HG03103 (cell line): Measurements from ENCODE around the gene MET.
A peak's percentile ranks its signal among the peaks of the same experiment; 100 is the strongest.

Experiments
- ATAC-seq: cut with Tn5 transposase; IDR thresholded peaks from one replicate; pipeline ENCODE4 v1.9.1; 2021; ENCODE audit warnings: low read depth; ENCODE audit not compliant: unreplicated experiment

The MET gene

DNA sequence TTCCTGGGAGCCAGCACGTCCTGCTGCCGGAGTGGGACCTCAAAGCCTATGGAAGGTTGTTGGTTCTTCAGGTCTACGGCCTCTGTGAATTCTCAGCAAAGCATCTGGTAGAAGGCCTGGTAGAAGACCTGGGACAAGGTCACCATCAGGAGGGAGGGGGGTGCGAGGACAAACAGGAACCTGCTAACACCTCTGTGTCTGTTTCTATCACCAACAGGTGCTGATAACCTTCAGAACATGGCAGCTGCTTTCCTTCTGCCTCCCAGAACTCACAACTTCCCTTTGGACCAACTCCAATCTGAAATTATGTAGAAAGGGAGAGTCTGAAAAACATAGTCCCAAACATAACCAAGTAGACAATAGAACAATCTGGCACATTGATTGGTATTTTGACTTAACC is 8.3 kb upstream of the MET start:
- ATAC-seq = no peak

- no peak for ATAC-seq
These were observed 6.5 kb upstream of the MET start for GRCh38 chr7:116665332-116665996.

- no peak for ATAC-seq
These were observed 2.2 kb upstream of the MET start for GRCh38 chr7:116669769-116670168.

DNA sequence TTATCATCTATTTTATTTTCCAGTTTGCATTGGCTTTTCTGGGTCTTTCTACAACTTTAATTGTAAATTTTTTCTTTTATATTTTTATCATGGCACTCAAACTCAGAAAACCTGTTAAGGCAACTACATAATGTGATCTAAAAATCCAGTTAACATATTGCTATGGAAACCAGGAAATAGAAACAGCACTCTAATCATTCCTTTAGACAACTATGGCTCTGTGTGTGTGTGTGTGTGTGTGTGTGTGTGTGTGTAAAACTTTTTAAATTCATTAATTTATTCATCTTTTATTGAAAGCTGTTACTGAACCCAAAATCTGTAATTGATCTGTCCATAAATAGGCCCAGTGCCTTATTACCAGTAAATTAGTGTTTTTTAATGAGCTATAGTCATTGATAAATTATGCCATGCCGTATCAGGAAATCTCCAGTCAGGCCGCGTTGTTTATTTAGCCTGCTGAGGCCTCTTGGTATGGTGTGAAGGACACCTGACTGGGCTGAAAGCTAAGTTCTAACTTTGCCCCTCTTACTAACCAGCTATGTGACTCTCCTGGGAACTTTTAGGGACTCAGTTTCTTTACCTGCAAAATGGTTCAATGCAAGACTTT is 1.5 kb upstream of the MET start:
- no peak for ATAC-seq

GRCh38 chr7:116671111-116671510 is 885 bp upstream of the MET start:
- ATAC-seq = no peak

DNA sequence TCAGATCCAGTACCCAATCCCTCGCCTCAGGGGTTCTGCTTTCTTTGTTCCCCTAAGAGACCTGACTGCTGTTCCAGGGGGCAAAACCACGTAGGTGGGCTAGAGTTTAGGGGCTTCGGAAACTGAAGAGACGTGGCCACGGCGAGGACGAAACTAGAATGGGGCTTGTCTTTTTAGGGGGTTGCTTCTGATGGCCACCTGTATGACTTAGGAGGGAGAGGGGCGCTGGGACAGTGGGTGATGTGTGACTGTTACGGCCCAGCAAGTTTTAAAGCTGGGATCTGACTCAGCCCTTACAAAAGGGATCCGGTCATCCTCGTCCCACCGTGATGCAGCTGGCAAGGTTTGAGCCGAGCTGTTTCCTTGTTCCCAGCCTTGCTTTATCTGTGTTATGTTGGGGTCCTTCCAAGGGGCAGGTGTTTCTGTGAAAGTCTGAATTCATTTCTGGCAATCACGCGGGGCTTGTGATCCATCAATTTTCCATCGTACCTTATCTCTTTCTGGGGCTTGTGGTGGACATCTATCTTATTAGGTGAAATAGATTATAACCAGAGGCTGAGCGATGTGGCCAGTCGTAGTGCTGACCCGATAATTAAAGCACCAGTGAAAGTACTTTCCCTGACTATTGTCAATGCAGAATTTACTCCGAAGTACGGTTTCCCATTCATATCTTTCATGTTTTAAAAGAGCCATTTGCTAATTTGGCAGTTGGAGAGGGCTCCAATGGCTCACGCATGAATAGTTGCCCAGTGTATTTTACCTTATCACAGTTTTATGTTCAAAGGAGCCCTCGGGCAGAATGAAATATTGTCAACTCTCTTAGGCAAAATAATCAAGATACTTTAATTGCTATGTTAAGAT is 830 bp downstream of the MET start:
- ATAC-seq = no peak

GRCh38 chr7:116673457-116673865 is 1.5 kb downstream of the MET start:
- ATAC-seq = no peak

DNA sequence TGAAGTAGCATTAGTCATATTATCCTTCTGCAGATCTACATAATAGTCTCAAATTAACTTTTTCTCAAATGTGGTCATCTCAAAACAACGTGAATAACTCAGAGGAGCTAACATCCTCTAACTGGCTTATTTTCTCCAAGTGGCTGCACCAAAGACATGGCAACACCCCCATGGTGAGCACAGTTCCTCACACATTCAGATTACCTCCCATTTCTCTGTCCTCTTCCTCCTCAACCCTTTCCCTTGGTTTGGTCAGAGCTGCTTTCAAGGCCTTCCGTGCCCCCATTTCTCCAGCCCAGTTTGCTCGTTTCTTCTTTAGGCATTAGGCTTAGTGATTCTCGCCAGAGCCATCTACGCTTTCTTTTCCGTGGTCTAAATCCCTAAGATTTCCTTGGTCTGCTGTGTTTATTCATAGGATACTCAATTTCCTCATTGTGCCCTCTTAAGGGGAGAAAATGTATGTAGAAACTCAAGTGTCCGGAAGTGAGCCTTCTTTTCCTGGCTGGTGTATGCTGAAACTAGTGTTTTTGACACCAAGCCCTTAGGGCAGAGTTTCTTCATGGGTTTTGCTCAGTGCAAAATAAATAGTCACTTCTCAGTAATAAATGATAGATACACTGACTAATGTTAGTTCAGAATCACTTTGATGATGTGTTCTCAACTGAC is 2.6 kb downstream of the MET start:
- no peak for ATAC-seq

- no peak for ATAC-seq
These were observed 3.9 kb downstream of the MET start for GRCh38 chr7:116675812-116676355.

DNA sequence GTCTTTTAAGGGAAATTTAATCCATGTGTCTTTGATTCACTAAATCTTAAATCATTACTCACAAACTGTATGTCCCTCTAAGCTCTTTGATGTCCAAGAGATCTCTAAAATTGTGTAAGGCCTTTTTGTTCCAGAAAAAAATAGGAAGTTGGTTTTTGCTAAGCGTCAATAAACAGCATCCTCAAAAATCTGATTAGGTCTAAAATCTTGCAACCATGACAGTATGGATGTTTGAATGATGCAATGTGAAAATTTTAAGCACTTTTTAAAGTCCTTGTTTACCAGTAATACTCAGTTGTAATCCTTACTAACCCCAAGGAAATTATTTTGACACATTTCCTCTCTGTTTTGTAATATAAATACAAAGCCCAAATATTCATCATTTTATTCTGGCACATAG is 6.8 kb downstream of the MET start:
- ATAC-seq = no peak

DNA sequence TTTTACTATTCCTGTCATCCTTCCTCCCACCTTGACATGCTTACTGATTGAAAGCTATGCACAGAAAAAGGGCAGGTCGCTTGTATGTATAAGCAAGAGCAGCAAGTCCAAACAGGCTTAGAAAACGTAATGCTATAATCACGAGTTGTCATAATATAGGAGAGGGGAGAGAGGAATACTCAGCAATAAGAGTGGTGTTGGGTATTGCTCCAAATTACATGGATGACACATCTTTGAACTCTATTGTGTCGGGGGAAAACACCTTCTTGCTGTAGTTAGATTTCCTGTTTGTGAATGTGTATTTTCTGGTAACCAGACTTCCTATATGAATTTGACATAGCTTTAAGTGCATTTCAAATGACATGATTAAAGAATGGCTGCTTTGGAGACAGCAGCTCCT is 7.5 kb downstream of the MET start:
- ATAC-seq = no peak

- peak; percentile 100 for ATAC-seq
These were observed 11.8 kb downstream of the MET start for GRCh38 chr7:116683786-116684185.

- ATAC-seq = no peak
These were observed 14.0 kb downstream of the MET start for GRCh38 chr7:116686033-116686432.

DNA sequence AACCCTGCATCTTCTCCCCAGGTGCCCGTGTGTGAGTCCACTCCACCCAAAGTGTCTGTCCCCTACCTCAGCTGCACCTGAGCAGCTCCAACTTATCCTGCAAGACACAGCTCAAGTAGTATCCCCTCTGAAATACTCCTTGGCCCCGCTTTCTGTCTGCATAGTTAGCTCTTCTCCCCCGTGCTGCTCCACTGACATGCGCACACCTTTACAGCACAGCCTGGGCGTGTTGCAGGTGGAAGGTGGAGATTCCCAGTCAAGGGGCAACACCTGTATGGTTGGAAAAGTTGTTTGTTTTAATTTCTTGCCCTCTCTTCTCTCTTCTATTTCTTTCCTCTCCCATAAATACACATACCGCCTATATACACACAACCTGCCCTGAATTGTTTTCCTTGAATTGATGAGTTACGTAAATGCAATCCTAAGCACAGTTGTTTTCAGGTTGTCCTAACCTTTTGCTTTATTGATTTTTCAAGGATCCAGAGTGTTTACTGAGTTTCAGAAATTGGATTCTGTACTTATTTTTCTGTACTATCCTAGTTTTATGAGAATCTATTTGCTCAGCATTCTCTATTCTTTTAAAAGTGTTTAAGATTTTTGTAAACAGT is 14.9 kb downstream of the MET start:
- ATAC-seq = no peak

- ATAC-seq = no peak
These were observed 15.8 kb downstream of the MET start for GRCh38 chr7:116687801-116688201.

DNA sequence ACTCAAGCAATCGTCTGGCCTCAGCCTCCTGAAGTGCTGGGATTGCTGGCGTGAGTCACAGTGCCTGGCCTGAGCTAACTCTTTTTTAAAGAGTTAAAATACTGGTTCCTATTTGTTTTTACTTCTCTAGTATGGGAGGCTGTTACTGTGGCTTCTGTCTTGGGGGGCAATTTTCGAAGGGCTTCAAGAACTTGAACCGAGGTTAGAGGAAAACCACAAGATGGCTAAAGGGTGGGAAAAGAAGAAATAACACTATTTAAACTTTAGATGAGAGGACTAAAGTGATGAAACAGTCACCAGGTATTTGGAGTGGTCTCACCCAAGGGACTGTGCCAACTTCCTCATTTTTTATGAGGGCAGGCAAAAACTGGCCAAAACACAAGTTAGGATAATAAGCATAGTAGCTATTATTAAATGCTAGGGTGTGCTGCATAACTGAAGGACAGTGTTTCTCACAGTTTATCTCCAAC is 17.8 kb downstream of the MET start:
- ATAC-seq = no peak

GRCh38 chr7:116691664-116692063 is 19.7 kb downstream of the MET start:
- no peak for ATAC-seq

DNA sequence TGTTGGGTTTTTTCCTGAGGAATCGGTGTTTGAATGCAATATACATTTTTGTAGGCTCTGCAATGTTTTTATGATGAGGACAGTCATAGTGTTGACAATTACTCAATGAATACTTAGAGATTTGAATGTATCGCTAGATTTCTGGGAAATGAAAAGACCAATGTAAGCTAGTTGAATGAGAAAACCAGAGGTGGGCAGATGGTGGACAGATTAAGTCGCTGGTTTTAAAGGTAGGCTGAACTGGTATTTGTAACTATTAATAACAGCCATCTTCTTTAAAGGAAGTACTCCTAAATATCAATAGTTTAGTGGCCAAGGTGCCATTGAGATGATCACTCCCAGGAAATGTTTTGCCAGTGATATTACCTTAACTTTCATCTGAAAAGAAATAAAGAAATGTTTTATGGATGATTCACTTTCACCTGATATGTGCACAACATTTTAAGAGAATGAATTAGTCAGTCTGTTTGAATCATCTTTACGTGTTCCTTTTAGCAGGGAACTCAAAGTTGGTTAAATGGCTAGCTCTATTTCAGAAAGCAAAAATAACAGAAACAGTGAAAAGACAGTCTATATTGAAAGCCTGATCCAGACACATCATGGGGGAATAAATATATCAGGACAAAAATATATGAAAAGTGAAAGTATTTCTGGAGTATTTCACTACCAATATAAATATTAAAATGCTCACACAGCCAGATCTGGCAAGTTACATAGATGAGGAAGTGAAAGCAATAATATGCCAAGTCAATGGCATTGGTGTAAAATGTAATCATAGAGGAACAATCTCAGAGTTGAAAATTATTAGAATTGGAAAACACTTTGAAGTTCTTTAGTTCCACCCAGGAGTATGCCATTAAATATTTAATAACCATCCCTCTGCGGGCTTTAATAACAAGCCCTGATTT is 20.7 kb downstream of the MET start:
- no peak for ATAC-seq

GRCh38 chr7:116696707-116697106 is 24.7 kb downstream of the MET start:
- ATAC-seq = no peak
